ENCODE measurements around the gene ABCA13. TPM values are rescaled to one million over a fixed set of nuclear protein-coding genes. Genes with fewer than 3 reads are reported as not detected.
A peak's percentile ranks its signal among the peaks of the same experiment; 100 is the strongest.

The ABCA13 gene
- total RNA-seq, 2 donors from 2014 or later: 0.11 to 0.76 TPM

- ATAC-seq (no peak), DNase-seq (no peak)
- intact Hi-C loops (cut with DNase I, micrococcal nuclease): no loop called here
Measured at GRCh38 chr7:48321319-48322010, 150.2 kb downstream of the ABCA13 start.

DNA sequence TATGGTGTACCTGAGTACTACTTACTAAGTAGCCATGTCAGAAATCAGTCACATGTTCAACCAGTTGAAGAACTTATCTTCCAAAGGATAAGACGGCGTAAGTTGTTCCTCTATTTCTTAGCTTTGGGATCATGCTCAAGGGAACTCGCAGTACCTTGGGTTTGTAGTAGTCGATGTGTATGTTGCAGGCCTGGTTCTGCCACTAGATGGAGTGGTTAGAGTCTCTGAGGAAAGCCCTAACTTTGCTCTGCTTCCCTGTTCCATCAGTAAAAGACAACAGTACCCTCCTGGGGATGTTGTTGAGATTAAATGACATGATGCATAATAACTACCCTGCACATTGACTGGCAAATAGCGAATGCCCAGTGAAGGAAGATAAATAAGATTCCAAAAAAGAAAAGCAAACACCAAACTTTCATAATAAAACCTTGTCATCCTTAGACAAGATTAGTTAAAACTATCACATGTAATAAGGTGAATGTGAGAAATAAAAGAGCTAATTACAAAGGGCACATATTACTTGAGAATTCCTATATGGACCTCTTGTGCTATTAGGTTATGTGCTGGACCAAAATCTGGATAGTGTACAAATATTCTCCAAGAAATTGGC lies 165.9 kb downstream of the ABCA13 start:
- DNase-seq (no peak), ATAC-seq (no peak)
- intact Hi-C loops (cut with DNase I, micrococcal nuclease): no loop called here

DNA sequence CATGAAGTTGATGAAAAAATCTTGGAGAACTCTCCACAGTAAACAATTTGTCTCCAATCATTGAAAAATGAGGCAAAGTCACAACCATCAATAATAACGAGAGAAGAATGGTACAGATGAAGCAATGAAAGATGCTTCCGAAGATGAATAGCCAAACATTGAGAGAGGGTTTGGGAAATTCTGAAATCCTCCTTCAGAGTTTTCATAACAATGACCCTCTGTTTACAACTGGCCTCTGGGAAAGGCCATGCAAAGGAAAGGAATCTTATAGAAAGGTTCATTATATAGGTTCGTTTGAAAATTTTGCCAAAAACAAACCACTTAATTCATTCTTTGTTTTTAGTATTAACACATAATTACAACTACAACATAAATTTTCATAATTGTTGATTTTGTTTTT lies 166.5 kb downstream of the ABCA13 start:
- DNase-seq (no peak), ATAC-seq (no peak)
- intact Hi-C loops (cut with DNase I, micrococcal nuclease): no loop called here

GRCh38 chr7:48347230-48347825 lies 176.1 kb downstream of the ABCA13 start:
- DNase-seq (no peak), ATAC-seq (no peak)
- intact Hi-C loops (cut with DNase I, micrococcal nuclease): no loop called here

DNA sequence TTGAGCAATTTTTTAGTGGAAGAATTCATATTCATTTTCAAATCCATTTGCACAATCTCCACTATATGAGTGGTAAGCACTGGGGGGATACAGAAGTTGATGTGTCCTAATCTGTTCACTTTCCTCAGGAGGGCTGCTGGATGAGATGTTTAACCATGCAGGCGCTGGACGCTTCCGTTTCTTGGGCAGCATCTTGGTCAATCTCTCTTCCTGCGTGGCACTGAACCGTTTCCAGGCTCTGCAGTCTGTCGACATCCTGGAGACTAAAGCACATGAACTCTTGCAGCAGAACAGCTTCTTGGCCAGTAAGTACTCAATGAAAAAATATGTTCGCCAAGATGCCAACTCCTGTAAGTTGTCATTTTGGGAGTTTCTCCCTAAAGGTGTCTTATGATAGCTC lies 179.3 kb downstream of the ABCA13 start:
- ATAC-seq: no peak
- intact Hi-C loops (cut with DNase I, micrococcal nuclease): no loop called here
- DNase-seq: no peak

- intact Hi-C loops (cut with DNase I, micrococcal nuclease): no loop called here
- no peak for DNase-seq
- no peak for ATAC-seq
Measured at GRCh38 chr7:48351900-48352299, 180.6 kb downstream of the ABCA13 start.

- ATAC-seq: no peak
- intact Hi-C loops (cut with DNase I, micrococcal nuclease): no loop called here
- DNase-seq: no peak
Measured at GRCh38 chr7:48355346-48355745, 184.1 kb downstream of the ABCA13 start.

GRCh38 chr7:48360574-48360973 lies 189.3 kb downstream of the ABCA13 start:
- ATAC-seq (no peak), DNase-seq (no peak)
- intact Hi-C loops (cut with DNase I, micrococcal nuclease): no loop called here

GRCh38 chr7:48363174-48363573 lies 191.9 kb downstream of the ABCA13 start:
- intact Hi-C loops (cut with DNase I, micrococcal nuclease): no loop called here

GRCh38 chr7:48365010-48365409 lies 193.8 kb downstream of the ABCA13 start:
- no peak for ATAC-seq
- intact Hi-C loops (cut with DNase I, micrococcal nuclease): no loop called here
- no peak for DNase-seq

More at GRCh38 chr7:48363174-48363573, 191.9 kb downstream of the ABCA13 start:
- ATAC-seq: no peak
- no peak for DNase-seq

- intact Hi-C loops (cut with DNase I, micrococcal nuclease): no loop called here
- DNase-seq: no peak
- ATAC-seq: no peak
Measured at GRCh38 chr7:48366096-48366495, 194.8 kb downstream of the ABCA13 start.

DNA sequence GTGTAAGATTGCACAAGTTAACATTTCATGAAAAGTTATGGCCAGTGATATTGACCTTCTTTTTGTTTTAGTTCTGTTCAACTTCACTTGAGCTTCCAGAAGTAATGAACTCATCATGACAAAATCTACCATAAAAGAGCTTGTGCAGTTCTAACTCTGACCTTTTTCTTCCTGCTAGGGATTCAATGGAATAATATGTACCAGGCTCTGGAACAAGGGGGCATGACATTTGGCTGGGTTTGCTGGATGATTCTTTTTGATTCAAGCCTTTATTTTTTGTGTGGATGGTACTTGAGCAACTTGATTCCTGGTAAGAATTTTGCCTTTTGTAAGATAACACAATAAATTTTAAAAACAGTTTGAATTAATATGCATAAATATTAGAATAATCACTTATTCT lies 205.0 kb downstream of the ABCA13 start:
- ATAC-seq (no peak), DNase-seq (no peak)
- intact Hi-C loops (cut with DNase I, micrococcal nuclease): no loop called here

DNA sequence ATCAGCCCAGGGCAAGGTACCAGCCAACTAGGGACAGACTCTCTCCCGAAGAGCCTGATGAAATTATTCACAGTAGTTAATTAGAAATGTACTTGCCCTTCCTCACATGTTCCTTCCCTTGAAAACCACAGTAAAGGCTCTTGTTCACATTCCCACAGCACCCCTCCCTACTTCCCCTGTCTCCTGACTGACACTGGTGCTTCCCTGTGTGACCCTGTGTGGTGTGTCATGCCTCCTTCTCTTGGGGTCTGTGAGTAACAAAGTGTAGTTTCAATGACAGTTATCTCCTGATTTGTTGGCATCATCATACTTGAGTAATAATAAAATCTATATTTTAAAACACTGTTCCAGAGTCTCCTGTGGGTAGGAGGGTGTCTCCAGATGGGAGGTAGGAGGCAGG lies 209.7 kb downstream of the ABCA13 start:
- no peak for ATAC-seq
- DNase-seq: no peak
- intact Hi-C loops (cut with DNase I, micrococcal nuclease): no loop called here

DNA sequence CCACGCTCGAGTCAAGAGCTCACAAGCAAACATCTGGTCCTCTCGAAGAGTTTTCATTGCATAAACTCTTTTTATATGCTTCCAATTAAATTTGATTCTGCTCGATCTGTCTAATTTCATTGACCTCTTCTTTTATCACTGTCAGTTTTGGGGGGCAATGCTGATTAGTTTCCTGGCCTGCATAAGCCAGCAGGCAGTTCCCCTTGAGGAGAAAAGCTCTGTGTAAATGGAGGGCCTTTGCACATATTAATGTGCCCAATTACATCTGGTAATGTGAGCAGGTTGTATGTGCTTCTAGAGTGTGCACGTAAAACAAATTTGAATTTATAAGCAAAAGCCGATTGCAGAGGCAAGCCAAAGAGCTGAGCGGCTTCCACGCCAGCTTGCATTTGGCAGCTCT lies 210.3 kb downstream of the ABCA13 start:
- ATAC-seq: no peak
- no peak for DNase-seq
- intact Hi-C loops (cut with DNase I, micrococcal nuclease): no loop called here

- intact Hi-C loops (cut with DNase I, micrococcal nuclease): no loop called here
- DNase-seq: no peak
- no peak for ATAC-seq
Measured at GRCh38 chr7:48384180-48384752, 213.0 kb downstream of the ABCA13 start.

GRCh38 chr7:48387932-48388331 lies 216.7 kb downstream of the ABCA13 start:
- intact Hi-C loops (cut with DNase I, micrococcal nuclease): no loop called here
- no peak for DNase-seq
- no peak for ATAC-seq

DNA sequence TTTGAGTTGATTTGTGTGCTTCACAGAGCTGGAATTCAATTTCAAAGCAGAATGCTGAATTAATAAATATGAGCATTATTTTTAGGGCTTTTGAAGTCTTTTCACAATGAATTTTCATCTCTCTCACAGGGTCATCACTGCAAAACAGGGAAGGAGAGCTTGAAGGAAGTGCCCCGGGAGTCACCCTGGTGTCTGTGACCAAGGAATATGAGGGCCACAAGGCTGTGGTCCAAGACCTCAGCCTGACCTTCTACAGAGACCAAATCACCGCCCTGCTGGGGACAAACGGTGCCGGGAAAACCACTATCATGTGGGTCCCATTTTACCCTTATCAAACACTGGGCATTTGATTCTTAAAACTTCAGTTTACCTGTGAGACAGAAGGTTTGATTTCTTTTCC lies 217.7 kb downstream of the ABCA13 start:
- ATAC-seq: no peak
- DNase-seq: no peak
- intact Hi-C loops (cut with DNase I, micrococcal nuclease): no loop called here

DNA sequence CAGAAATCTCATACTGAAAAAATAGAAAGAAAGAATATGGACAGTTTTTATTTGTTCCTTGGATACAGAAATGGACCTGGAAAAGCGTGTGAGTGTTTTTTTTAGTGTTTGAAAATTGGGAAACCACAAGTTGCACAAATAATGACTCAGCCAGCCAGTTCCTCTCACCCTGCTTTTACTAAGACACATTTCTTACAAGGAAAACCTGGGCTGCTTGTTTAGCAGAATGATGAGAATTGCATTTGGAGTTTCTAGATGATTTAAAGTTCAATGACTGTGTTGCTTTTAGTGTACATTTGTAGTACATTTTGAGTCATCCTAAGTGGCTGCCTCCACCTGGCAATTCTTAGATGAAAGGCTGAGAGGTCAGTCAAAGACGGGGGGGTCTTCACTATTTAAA lies 218.7 kb downstream of the ABCA13 start:
- no peak for ATAC-seq
- no peak for DNase-seq
- intact Hi-C loops (cut with DNase I, micrococcal nuclease): no loop called here

- DNase-seq (peak in 1 of 2 donors; percentile 19), ATAC-seq (no peak)
- intact Hi-C loops (cut with DNase I, micrococcal nuclease): no loop called here
Measured at GRCh38 chr7:48390388-48391327, 219.4 kb downstream of the ABCA13 start.

Measured in left colon (tissue), 2 donors.